Tibial nerve (tissue), 4 donors: Measurements from ENCODE around the gene GPR75. TPM values are rescaled to one million over a fixed set of nuclear protein-coding genes. Genes with fewer than 3 reads are reported as not detected.

Experiments
- DNase-seq, 2 donors: peaks; one replicate each; pipeline ENCODE4 v3.0.0-alpha.2; 2019; ENCODE audit warnings: low spot score in 2 of 2
- H3K27ac ChIP-seq, 4 donors: fragments of 200-600 bp; sonication (generic) in 3 of 4; one replicate each; pipeline ENCODE4 v1.5.1; 2017 to 2019; ENCODE audit warnings: mild to moderate bottlenecking in 1 of 4
- H3K27me3 ChIP-seq, 2 donors: fragments of 200-600 bp; sonication (generic) in 1 of 2; one replicate each; pipeline versions ENCODE4 v1.5.1 to v1.6.0; 2017 to 2019
- H3K36me3 ChIP-seq, 3 donors: fragments of 200-600 bp; sonication (generic); one replicate each; pipeline ENCODE4 v1.5.1; 2018 to 2019
- H3K4me1 ChIP-seq, 4 donors: fragments of 200-600 bp; sonication (generic) in 3 of 4; one replicate each; pipeline ENCODE4 v1.5.1; 2017 to 2019
- H3K4me3 ChIP-seq, 4 donors: fragments of 200-600 bp; sonication (generic) in 3 of 4; one replicate each; pipeline ENCODE4 v1.5.1; 2017 to 2019; ENCODE audit warnings: mild to moderate bottlenecking in 1 of 4, moderate library complexity in 1 of 4
- H3K9me3 ChIP-seq, 4 donors: fragments of 200-600 bp; sonication (generic) in 3 of 4; one replicate each; pipeline ENCODE4 v1.5.1; 2017 to 2019
- EP300 ChIP-seq, 2 donors: sonication (generic); formaldehyde crosslinking; IDR thresholded peaks; one replicate each; pipeline ENCODE4 v1.6.1; 2017; ENCODE audit warnings: antibody characterized with exemption in 2 of 2, mild to moderate bottlenecking in 1 of 2
- POLR2A ChIP-seq, 2 donors: fragments of 450-650 bp; IDR thresholded peaks; one replicate each; pipeline ENCODE4 v1.6.1; 2017; ENCODE audit warnings: antibody characterized with exemption in 2 of 2, mild to moderate bottlenecking in 2 of 2, moderate library complexity in 2 of 2
- WGBS, 2 donors: methylation state at CpG; one replicate each; pipeline ENCODE4 v1.1.5; 2018; 5-methylcytosine and 5-hydroxymethylcytosine counted together
- small RNA-seq: library from RNA; depleted of rRNA; stranded (forward); fragments of <200 nt; gene quantifications from one replicate; pipeline ENCODE3, GENCODE V24; 2016
- total RNA-seq, 4 donors: library from RNA; depleted of rRNA; stranded (reverse); fragments of >200 nt; gene quantifications; one replicate each; pipeline ENCODE4 v1.1.0, GENCODE V29; 2016
- TF ChIP-seq, protein P1 (sequence below), 5 experiments: fragments of 200-600 bp in 3 of 5; fragments of 450-650 bp in 2 of 5; sonication (generic) in 3 of 5; IDR thresholded peaks; one replicate each; pipeline ENCODE4 v1.5.1; 2016 to 2019; ENCODE audit warnings: antibody characterized with exemption in 5 of 5, mild to moderate bottlenecking in 3 of 5, moderate library complexity in 2 of 5

The GPR75 gene
- total RNA-seq, 4 donors from 2014 or later = 0.98 to 2.2 (median 2.0) TPM

DNA sequence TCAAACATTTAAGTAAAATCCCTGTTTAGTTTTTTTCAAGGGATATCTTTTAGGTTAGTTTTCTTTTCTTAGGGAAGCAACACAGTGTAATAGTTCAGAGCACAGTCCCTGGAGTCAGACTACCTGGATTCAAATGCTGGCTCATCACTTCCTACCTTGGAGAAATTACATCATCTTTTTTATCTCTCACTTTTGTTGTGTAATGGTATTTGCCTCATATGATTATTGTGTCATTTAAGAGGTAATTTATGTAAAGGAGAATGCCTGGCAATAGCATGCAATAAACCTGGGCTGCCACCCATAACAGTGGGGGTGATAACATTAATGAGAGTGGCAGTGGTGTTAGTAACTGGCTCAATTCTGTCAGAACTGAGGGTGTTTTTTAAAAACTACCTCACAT lies 46.6 kb downstream of the GPR75 start:
- Histone ChIP-seq H3K27ac (no peak overlapping the region), H3K4me3 (no peak overlapping the region), H3K36me3 (peaks cover 0 to 99% (median 15%) of the 10 kb centered on the region in 3 donors), H3K9me3 (no peaks in the 10 kb centered on the region), H3K27me3 (no peaks in the 10 kb centered on the region), H3K4me1 (no peaks in the 10 kb centered on the region)
- TF ChIP-seq, protein P1, sequence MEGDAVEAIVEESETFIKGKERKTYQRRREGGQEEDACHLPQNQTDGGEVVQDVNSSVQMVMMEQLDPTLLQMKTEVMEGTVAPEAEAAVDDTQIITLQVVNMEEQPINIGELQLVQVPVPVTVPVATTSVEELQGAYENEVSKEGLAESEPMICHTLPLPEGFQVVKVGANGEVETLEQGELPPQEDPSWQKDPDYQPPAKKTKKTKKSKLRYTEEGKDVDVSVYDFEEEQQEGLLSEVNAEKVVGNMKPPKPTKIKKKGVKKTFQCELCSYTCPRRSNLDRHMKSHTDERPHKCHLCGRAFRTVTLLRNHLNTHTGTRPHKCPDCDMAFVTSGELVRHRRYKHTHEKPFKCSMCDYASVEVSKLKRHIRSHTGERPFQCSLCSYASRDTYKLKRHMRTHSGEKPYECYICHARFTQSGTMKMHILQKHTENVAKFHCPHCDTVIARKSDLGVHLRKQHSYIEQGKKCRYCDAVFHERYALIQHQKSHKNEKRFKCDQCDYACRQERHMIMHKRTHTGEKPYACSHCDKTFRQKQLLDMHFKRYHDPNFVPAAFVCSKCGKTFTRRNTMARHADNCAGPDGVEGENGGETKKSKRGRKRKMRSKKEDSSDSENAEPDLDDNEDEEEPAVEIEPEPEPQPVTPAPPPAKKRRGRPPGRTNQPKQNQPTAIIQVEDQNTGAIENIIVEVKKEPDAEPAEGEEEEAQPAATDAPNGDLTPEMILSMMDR (IDR thresholded peaks at IDR 0.05) = no peak
- TF ChIP-seq EP300 (IDR thresholded peaks at IDR 0.05) (no peak), POLR2A (IDR thresholded peaks at IDR 0.05) (no peak)
- no peak for DNase-seq

DNA sequence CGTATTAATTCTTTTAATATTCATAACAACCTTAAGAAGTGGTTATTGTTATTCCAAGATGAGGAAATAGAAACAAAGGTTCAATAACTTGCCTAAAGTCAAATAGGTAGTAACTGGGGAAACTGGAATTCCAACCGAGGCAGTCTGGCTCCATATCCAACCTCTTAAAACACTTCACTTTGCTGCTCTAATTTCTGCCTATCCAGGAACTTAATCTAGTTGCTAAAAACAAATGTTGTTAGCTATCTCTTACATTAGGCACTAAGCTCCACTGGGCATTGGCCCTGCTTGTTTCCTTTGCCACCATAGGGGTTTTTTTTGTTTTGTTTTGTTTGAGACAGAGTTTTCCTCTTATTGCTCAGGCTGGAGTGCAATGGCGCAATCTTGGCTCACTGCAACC lies 48.2 kb downstream of the GPR75 start:
- Histone ChIP-seq H3K9me3 (no peaks in the 10 kb centered on the region), H3K36me3 (peaks cover 0 to 100% (median 15%) of the 10 kb centered on the region in 3 donors), H3K27me3 (no peaks in the 10 kb centered on the region), H3K4me1 (no peaks in the 10 kb centered on the region), H3K27ac (no peak overlapping the region), H3K4me3 (no peak overlapping the region)
- WGBS, 2 donors = 93 to 95% methylated on average over 3 of the region's 3 CpGs
- TF ChIP-seq, protein P1 (IDR thresholded peaks at IDR 0.05) = no peak
- no peak for TF ChIP-seq EP300 (IDR thresholded peaks at IDR 0.05)
- no peak for TF ChIP-seq POLR2A (IDR thresholded peaks at IDR 0.05)
- DNase-seq = no peak

Small RNAs within 50 kb of the gene (small RNA-seq; reads per million reads assigned to genes)
- not detected for gene MIR3682

Other genes with a start within 250 kb of the GPR75 start
- 1 to 10 TPM; 1.1 to 4.8 (median 1.8) TPM for gene CHAC2, start 92.2 kb downstream of the GPR75 start, total RNA-seq
- 10 to 100 TPM; 16.8 to 24.7 (median 17.3) TPM for gene ASB3, start 73.0 kb downstream of the GPR75 start, total RNA-seq
- 100 to 1,000 TPM in 2 of 4 donors, 10 to 100 TPM in 2; 90.8 to 102 (median 97.2) TPM for gene ERLEC1, start 72.9 kb downstream of the GPR75 start, total RNA-seq
- gene PSME4, start 111.0 kb upstream of the GPR75 start, total RNA-seq = 10 to 100 TPM; 32.4 to 50.6 (median 38.5) TPM